NCI-H2171 treated with DMSO at 0.1 percent for 48 hours (cell line): ENCODE data around the gene RAP1GAP.
A peak's percentile ranks its signal among the peaks of the same experiment; 100 is the strongest.
"Not testable (repeated sequence)": the region's sequence is repeated elsewhere in the genome, so short reads cannot be mapped to it uniquely, and the experiment has no call there.

Experiments
- DNase-seq: peaks from one replicate; lab custom pipeline; 2025; lab: John Stamatoyannopoulos, UW

Gene RAP1GAP

GRCh38 chr1:21644348-21644747 lies 24.8 kb downstream of the RAP1GAP start:
- no peak for DNase-seq

- no peak for DNase-seq
Observed at GRCh38 chr1:21643624-21644023, 25.5 kb downstream of the RAP1GAP start.

- no peak for DNase-seq
Observed at GRCh38 chr1:21641967-21642739, 27.0 kb downstream of the RAP1GAP start.

DNA sequence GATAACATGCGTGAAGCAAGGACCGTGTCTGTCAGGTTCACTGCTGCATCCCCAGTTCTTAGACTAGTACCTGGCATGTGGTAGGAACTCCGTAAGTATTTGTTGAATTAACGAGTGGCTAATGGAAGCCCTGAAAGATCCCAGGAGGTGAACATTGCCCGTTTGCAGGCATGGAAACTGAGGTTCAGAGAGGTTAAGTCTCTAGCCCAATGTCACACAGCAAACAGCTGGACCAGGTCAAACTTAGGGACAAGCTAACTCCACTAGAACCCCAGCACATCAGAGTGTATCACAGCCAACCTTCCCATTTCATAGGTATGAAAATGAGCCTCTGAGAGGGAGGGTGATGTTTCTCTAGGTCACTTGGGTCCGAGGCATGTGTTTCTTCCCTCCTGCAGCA lies 27.6 kb downstream of the RAP1GAP start:
- no peak for DNase-seq

DNA sequence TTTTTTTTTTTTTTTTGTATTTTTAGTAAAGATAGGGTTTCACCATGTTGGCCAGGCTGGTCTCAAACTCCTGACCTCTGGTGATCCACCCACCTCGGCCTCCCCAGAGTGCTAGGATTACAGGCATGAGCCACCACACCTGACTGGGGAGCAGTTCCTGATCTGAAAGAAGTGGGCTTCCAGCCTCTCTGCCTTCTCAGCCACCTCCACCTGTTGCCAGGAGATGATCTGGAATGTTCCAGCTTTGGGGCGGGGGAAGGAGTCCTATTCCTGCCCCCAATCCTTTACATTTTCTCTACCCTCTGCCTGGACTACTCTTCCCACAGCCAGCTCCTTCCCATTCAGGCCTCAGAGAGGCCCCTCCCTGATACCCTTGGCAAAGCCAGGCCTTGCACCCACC lies 28.1 kb downstream of the RAP1GAP start:
- no peak for DNase-seq

GRCh38 chr1:21640653-21641052 lies 28.5 kb downstream of the RAP1GAP start:
- no peak for DNase-seq

GRCh38 chr1:21639594-21640041 lies 29.5 kb downstream of the RAP1GAP start:
- DNase-seq = no peak

DNA sequence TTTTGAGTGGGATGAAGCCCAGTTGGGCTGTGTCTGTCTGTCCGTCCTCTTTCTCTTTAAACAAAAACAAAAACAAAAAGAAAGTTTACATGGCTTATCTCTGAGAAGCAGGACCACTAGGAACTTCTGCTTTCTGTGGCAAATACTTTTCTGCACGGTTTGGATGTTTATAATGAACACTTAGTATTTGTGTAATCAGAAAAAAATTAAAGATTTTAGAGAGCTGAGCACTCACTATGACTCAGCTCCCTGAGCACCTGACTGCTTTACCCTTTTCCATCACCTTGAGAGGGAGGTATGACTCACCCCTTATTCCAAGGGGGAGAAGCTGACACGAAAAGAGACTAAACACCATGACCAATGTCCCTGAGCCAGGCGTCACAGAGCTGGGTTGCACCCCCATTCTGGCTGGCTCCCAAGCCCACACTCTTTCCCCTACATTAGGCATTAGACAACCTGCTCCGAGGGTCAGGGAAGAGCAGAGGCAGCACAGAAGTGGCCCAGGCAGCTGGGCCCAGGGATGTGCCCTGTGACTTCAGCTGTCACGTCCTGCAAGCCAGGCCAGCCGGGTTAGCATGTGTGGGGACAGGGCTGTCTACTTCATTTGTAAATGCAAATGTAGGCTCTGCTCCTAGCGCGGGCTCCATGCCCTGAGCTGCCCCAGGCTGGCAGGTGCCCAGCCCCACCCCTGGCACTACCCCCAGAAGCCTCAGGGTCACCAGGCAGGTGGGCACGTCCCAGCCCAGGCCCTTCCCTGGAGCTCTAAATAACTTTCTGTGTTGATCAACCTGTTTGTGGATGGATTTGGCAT lies 30.4 kb downstream of the RAP1GAP start:
- peak; percentile 63 for DNase-seq

DNA sequence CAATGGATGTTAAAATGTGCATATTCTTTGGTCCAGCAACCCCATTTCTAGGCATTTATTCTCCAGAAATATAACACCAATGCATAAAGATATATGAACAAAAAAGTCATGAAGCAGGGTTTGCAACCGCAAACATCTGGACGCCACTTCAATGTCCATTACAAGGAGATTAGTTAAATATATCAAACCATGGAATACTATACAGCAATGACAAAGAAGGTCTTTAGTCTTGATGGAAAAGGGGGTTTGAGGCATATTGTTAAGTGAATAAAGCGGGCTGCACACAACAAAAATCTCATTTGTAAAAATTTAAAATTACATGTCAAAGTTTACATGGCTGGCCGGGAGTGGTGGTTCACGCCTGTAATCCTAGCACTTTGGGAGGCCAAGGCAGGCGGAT lies 31.6 kb downstream of the RAP1GAP start:
- no peak for DNase-seq

GRCh38 chr1:21636029-21636428 lies 33.1 kb downstream of the RAP1GAP start:
- DNase-seq = no peak

DNA sequence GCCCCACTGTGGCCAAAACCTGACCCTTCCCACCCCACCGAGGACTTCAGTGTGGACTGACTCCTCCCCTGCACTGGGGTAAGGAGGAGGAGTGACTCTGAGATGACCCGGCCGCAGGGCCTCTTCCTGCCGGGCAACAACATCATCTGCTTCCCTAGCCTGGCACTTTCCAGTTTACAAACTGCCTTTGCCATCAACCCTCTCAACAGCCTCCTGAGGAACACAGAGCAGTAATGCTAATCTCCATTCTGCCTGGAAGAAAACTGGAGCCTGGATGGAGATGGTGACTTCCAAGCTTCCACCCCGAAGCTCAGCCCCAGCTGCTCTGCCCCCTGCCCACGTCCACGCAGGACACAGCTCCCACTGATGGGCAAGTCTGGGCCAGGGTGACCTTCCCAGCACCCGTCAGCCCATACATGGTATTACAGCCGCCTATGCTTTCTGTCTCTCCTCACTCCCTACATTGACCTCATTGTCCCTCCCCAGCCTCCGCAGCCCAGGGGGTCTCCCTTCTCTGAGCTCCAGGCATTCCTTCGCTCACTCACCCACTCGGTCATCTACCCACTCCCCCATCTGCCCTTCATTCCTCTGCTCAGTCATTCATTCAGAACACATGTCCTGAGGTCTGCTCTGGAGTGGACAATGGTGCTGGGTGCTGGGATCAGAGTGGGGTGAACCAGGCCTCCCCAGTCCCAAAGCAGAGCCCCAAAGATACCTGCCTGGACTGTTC lies 34.2 kb downstream of the RAP1GAP start:
- DNase-seq = no peak

GRCh38 chr1:21633992-21634805 lies 35.0 kb downstream of the RAP1GAP start:
- DNase-seq = no peak

- no peak for DNase-seq
Observed at GRCh38 chr1:21633141-21633755, 35.9 kb downstream of the RAP1GAP start.

- no peak for DNase-seq
Observed at GRCh38 chr1:21631944-21632887, 36.9 kb downstream of the RAP1GAP start.

DNA sequence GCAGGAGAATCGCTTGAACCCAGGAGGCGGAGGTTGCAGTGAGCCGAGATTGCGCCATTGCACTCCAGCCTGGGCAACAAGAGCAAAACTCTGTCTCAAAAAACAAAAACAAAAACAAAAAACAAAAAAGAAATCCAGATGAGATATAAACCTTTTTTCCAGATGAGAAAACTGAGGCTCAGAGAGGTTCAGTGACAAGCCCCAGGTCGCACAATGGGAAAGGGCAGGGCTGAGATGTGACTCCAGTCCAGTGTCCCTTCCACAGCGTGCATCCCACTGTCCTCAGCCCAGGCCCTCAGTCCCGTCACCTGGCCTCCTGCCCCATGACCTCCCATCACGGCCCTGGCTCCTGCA lies 37.6 kb downstream of the RAP1GAP start:
- DNase-seq = not testable (repeated sequence)

DNA sequence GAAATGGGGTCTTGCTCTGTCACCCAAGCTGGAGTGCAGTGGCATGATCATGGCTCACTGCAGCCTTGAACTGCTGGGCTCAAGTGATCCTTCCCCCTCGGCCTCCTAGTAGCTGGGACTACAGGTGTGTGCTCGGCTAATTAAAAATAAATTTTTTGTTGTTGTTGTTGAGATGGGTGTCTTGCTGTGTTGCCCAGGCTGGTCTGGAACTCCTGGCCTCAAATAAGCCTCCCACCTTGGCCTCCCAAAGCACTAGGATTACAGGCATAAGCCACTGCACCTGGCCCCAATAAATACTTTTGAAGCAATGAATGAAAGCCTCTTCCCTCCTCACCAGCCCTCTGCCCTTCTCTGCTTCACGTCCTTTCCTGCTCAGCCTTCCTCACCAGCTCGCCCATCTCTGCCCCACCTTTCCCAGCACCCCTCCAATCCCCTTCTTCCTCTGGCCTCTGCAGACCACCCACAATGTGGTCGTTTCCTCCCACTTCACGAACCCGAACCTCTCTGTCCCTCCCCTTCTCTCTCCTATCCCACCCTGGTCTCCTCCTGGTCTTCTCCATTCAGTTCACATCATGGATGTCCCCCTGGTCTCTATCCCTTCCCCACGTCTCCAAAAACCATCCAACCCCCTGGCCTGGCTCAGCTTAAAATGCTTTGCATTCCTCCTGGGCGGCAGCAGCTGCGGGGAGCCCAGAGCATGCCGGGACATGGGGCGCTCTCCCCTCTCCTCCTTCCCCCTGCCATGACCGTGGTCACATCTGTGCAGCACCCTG lies 38.4 kb downstream of the RAP1GAP start:
- DNase-seq = no peak

DNA sequence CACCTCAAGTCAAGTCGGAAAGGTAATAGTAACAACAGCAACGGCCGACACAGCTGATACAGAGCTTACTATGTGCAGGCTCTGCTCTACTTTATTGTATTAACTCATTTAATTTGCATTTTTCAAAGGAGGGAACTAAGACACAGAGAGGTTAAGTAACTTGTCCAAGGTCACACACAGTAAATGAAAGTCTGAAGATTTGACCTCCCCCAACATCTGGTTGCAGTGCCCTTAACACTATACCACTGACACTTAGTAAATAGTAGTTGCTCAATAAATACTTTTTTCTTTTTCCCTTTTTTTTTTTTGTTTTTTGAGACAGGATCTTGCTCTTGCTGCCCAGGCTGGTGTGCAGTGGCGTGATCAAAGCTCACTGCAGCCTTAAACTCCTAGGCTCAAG lies 39.2 kb downstream of the RAP1GAP start:
- no peak for DNase-seq

- DNase-seq = no peak
Observed at GRCh38 chr1:21628798-21629393, 40.3 kb downstream of the RAP1GAP start.

GRCh38 chr1:21626921-21627339 lies 42.2 kb downstream of the RAP1GAP start:
- DNase-seq = no peak
